ENCODE measurements around the gene BCAS1.
A peak's percentile ranks its signal among the peaks of the same experiment; 100 is the strongest.

BCAS1 gene

GRCh38 chr20:53943522-53944291 is 126.7 kb downstream of the BCAS1 start:
- TF ChIP-seq, protein P1, sequence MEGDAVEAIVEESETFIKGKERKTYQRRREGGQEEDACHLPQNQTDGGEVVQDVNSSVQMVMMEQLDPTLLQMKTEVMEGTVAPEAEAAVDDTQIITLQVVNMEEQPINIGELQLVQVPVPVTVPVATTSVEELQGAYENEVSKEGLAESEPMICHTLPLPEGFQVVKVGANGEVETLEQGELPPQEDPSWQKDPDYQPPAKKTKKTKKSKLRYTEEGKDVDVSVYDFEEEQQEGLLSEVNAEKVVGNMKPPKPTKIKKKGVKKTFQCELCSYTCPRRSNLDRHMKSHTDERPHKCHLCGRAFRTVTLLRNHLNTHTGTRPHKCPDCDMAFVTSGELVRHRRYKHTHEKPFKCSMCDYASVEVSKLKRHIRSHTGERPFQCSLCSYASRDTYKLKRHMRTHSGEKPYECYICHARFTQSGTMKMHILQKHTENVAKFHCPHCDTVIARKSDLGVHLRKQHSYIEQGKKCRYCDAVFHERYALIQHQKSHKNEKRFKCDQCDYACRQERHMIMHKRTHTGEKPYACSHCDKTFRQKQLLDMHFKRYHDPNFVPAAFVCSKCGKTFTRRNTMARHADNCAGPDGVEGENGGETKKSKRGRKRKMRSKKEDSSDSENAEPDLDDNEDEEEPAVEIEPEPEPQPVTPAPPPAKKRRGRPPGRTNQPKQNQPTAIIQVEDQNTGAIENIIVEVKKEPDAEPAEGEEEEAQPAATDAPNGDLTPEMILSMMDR (IDR thresholded peaks at IDR 0.05; ENCODE audit: low read depth, low read length) = peak; percentile 27; the same call in 1 of the 2 replicates
- DNase-seq = no peak

DNA sequence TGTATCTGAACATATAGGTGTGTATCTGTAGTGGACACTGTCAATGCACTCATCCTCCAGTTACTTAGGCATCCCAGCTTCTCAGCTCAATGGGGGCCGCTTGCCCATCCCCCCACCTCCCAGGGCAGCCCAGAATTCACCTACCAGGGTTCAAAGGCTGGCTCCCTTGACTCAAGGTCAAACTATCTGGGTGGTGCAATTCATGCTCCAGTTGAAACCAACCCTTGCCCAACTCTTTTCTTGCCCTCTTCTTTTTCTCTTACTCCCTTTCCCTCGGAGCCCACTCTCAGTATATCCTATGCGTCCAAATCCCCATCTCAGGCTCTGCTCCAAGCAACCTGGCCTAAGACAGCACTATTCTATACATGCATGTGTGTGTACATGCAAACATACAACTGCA is 127.4 kb downstream of the BCAS1 start:
- H3K27ac ChIP-seq = no peak overlapping the region
- H3K4me3 ChIP-seq (ENCODE audit: low read depth, low read length) = no peak overlapping the region
- H3K9me3 ChIP-seq (ENCODE audit: severe bottlenecking) = no peaks in the 10 kb centered on the region
- TF ChIP-seq, protein P1 (IDR thresholded peaks at IDR 0.05; ENCODE audit: low read depth, low read length) = no peak
- H3K36me3 ChIP-seq = no peaks in the 10 kb centered on the region
- DNase-seq = no peak
- peaks cover 18% of the 10 kb centered on the region for H3K27me3 ChIP-seq (ENCODE audit: insufficient read depth, low read depth, severe bottlenecking)

More at GRCh38 chr20:53943522-53944291, 126.7 kb downstream of the BCAS1 start:
- Histone ChIP-seq H3K27me3 (ENCODE audit: insufficient read depth, low read depth, severe bottlenecking) (peaks cover 26% of the 10 kb centered on the region), H3K36me3 (no peaks in the 10 kb centered on the region), H3K27ac (no peak overlapping the region), H3K9me3 (ENCODE audit: severe bottlenecking) (no peaks in the 10 kb centered on the region), H3K4me3 (ENCODE audit: low read depth, low read length) (no peak overlapping the region)

DNA sequence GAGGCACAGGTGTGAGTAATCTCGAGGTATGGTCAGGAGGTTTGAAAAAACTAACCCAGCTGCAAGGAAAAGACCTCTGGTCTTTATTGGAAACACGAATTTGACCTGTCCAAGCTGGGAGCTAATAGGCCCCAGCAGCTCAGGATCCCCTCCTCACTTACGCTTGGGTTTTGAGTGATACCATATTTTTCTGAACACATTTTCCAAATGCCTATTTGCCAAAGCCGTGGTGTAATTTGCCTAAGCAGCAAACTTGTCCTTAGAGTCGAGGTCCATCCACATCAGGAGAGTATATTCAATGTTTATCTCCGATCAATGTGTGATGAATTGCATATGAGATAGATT is 128.0 kb downstream of the BCAS1 start:
- TF ChIP-seq, protein P1 (IDR thresholded peaks at IDR 0.05; ENCODE audit: low read depth, low read length) = no peak
- Histone ChIP-seq H3K9me3 (ENCODE audit: severe bottlenecking) (no peaks in the 10 kb centered on the region), H3K4me3 (ENCODE audit: low read depth, low read length) (no peak overlapping the region), H3K27me3 (ENCODE audit: insufficient read depth, low read depth, severe bottlenecking) (peaks cover 13% of the 10 kb centered on the region), H3K36me3 (no peaks in the 10 kb centered on the region), H3K27ac (no peak overlapping the region)
- DNase-seq = no peak

DNA sequence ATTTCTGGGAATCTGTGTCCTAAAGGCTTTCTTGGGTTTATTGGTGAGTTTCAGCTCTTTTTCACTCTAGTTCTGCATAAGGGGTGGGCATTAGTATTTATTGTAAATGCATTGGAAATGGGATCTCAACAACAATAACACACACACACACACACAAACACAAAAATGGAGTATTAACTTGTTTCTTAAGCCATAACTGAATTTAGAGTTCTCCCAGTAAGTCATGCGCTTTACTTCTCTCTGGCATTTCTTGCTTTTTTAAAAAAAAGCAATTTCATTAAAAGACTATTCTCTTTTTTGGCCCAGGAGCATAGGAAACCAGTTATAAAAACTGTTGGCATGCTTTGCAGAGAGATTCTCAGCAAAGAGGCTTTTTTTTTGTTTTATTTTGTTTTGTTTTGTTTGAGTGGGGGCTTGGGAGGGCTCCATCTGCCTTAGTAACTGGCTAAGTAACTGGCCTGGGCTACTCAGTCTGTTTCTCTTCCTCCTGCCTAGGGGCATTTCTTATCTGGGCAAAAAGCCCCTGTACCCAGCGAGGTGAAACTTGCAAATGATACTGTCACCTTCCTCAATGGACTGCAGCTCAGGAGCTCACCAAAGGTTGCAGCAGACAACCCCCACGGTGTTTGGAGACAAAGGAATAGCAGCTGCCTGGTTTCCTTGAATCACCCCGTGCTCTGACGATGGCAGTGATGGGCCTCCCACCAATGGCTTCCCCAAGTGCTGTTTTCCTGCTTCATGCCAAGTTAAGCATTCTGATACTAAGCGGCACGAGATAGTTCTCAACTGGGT is 128.5 kb downstream of the BCAS1 start:
- DNase-seq = no peak
- Histone ChIP-seq H3K36me3 (no peaks in the 10 kb centered on the region), H3K4me3 (ENCODE audit: low read depth, low read length) (no peak overlapping the region), H3K27me3 (ENCODE audit: insufficient read depth, low read depth, severe bottlenecking) (peaks cover 7% of the 10 kb centered on the region), H3K9me3 (ENCODE audit: severe bottlenecking) (no peaks in the 10 kb centered on the region), H3K27ac (no peak overlapping the region)
- TF ChIP-seq, protein P1 (IDR thresholded peaks at IDR 0.05; ENCODE audit: low read depth, low read length) = no peak

- H3K9me3 ChIP-seq (ENCODE audit: severe bottlenecking) = no peaks in the 10 kb centered on the region
- no peak overlapping the region for H3K27ac ChIP-seq
- no peak overlapping the region for H3K4me3 ChIP-seq (ENCODE audit: low read depth, low read length)
- no peak for DNase-seq
- TF ChIP-seq, protein P1 (IDR thresholded peaks at IDR 0.05; ENCODE audit: low read depth, low read length) = no peak
- H3K36me3 ChIP-seq = no peaks in the 10 kb centered on the region
- peaks cover 7% of the 10 kb centered on the region for H3K27me3 ChIP-seq (ENCODE audit: insufficient read depth, low read depth, severe bottlenecking)
Measured at GRCh38 chr20:53940907-53941545, 129.4 kb downstream of the BCAS1 start.

Data from WERI-Rb-1 (cell line).